GM12878 (cell line): ENCODE data around the gene C10orf67. TPM values are rescaled to one million over a fixed set of nuclear protein-coding genes. Genes with fewer than 3 reads are reported as not detected.

Experiments used
- ATAC-seq: fragments of 200-7000 bp; cut with Tn5 transposase; 3 replicates; pipeline ENCODE4 v1.9.1; 2020; ENCODE audit warnings: mild to moderate bottlenecking, moderate library complexity
- BruUV-seq: library from RNA; stranded (reverse); fragments of 400-500 nt; replicated peaks from 2 replicates; lab custom pipeline; 2021; lab: Mats Ljungman, UMichigan
- CTCF ChIA-PET: fragments of 300-600 bp; sonication (Branson Sonifier 250); formaldehyde crosslinking; extraction: SDS; loops from one replicate; lab custom pipeline; 2021; ENCODE audit warnings: inconsistent platforms; lab: Yijun Ruan, JAX
- POLR2A ChIA-PET: fragments of 350-600 bp; formaldehyde crosslinking; extraction: SDS; loops from one replicate; lab custom pipeline; 2021; ENCODE audit warnings: inconsistent platforms; lab: Charles Lee
- RAD21 ChIA-PET: fragments of 300-600 bp; sonication (Branson Sonifier 250); formaldehyde crosslinking; loops from one replicate; lab custom pipeline; 2023; ENCODE audit warnings: antibody characterized with exemption; ENCODE audit not compliant: unreplicated experiment; lab: Charles Lee
- SMC1A ChIA-PET: fragments of 300-600 bp; sonication (Branson Sonifier 250); formaldehyde crosslinking; loops from one replicate; lab custom pipeline; 2023; ENCODE audit not compliant: unreplicated experiment, uncharacterized antibody; lab: Charles Lee
- DNase-seq: peaks from one replicate; pipeline ENCODE4 v3.0.0-alpha.2; 2011; ENCODE audit warnings: low read depth, low spot score
- FAIRE-seq: peaks from 3 replicates; lab custom pipeline; 2011; peaks lifted over from hg19 to GRCh38; lab: Jason Lieb, UNC
- H2AFZ ChIP-seq: 2 replicates; pipeline ENCODE4 v1.6.0; 2011; ENCODE audit warnings: low read depth, low read length, control low read depth; ENCODE audit not compliant: control insufficient read depth
- H3K27ac ChIP-seq: 2 replicates; pipeline ENCODE4 v1.5.1; 2011; ENCODE audit warnings: control low read depth; ENCODE audit not compliant: control insufficient read depth, insufficient read depth
- H3K27me3 ChIP-seq, 2 experiments: replicated peaks in 1 of 2; 2 replicates each; pipeline versions ENCODE4 v1.6.0 to v1.6.1; 2011; ENCODE audit warnings: low read length in 1 of 2; ENCODE audit not compliant: control insufficient read depth in 2 of 2, insufficient read depth in 2 of 2
- H3K36me3 ChIP-seq, 2 experiments: 2 replicates each; pipeline ENCODE4 v1.5.1; 2011; ENCODE audit warnings: low read length in 1 of 2; ENCODE audit not compliant: control insufficient read depth in 2 of 2, insufficient read depth in 2 of 2
- H3K4me1 ChIP-seq: 2 replicates; pipeline ENCODE4 v1.6.1; 2011; ENCODE audit warnings: mild to moderate bottlenecking, low read length, moderate library complexity, mixed read lengths; ENCODE audit not compliant: control insufficient read depth, insufficient read depth
- H3K4me2 ChIP-seq: 2 replicates; pipeline ENCODE4 v1.6.0; 2011; ENCODE audit warnings: control low read depth; ENCODE audit not compliant: control insufficient read depth, insufficient read depth
- H3K4me3 ChIP-seq: fragments of 200-600 bp; sonication (generic); 2 replicates; pipeline ENCODE4 v1.5.1; 2016
- H3K79me2 ChIP-seq: 2 replicates; pipeline ENCODE4 v1.6.0; 2011; ENCODE audit warnings: low read length; ENCODE audit not compliant: control insufficient read depth, insufficient read depth
- H3K9ac ChIP-seq: 2 replicates; pipeline ENCODE4 v1.8.0; 2011; ENCODE audit warnings: low read length, control low read depth, mixed read lengths; ENCODE audit not compliant: control insufficient read depth, insufficient read depth
- H3K9me3 ChIP-seq: replicated peaks from 3 replicates; pipeline ENCODE4 v1.5.1; 2011; ENCODE audit warnings: mild to moderate bottlenecking, low read length; ENCODE audit not compliant: control insufficient read depth, insufficient read depth
- H4K20me1 ChIP-seq: 2 replicates; pipeline ENCODE4 v1.6.0; 2011; ENCODE audit not compliant: control insufficient read depth, insufficient read depth
- BRCA1 ChIP-seq: IDR thresholded peaks from 2 replicates; pipeline ENCODE4 v1.6.1; 2011; ENCODE audit warnings: low read depth, low read length, improper control_type of control experiment
- HDAC2 ChIP-seq: fragments of 200-600 bp; sonication (generic); IDR thresholded peaks from 2 replicates; pipeline ENCODE4 v1.6.1; 2017
- MXI1 ChIP-seq: fragments of 150-350 bp; IDR thresholded peaks from 2 replicates; pipeline ENCODE4 v1.6.1; 2011; ENCODE audit warnings: low read depth, mild to moderate bottlenecking, inconsistent platforms, low read length, improper control_type of control experiment
- MYB ChIP-seq: fragments of 150-350 bp; IDR thresholded peaks from 2 replicates; pipeline ENCODE4 v1.6.1; 2014; ENCODE audit warnings: mild to moderate bottlenecking, low read depth, low read length, borderline replicate concordance
- POLR2AphosphoS5 ChIP-seq: IDR thresholded peaks from 2 replicates; pipeline ENCODE4 v1.6.1; 2011; ENCODE audit warnings: mild to moderate bottlenecking, low read length, inconsistent platforms
- RFX5 ChIP-seq: IDR thresholded peaks from 2 replicates; pipeline ENCODE4 v1.6.1; 2011; ENCODE audit warnings: low read depth, low read length, improper control_type of control experiment
- RUNX3 ChIP-seq: IDR thresholded peaks from 2 replicates; pipeline ENCODE4 v1.6.1; 2012; ENCODE audit warnings: low read length, inconsistent platforms
- SREBF2 ChIP-seq: IDR thresholded peaks from 2 replicates; pipeline ENCODE4 v1.6.1; 2012; ENCODE audit warnings: mild to moderate bottlenecking, low read length
- WGBS: methylation state at CpG from one replicate; pipeline ENCODE4 v1.1.6; 2016; ENCODE audit warnings: low lambda C conversion rate; ENCODE audit not compliant: insufficient replicate concordance, insufficient coverage; ENCODE audit errors: missing lambda C conversion rate; 5-methylcytosine and 5-hydroxymethylcytosine counted together
- in situ Hi-C: fragments of 300-500 bp; cut with MboI; formaldehyde crosslinking; loops from 9 replicates; pipeline ENCODE4 v1.14.3; 2018; ENCODE audit warnings: mixed read lengths
- intact Hi-C: fragments of 100-400 bp; cut with micrococcal nuclease; formaldehyde crosslinking; loops from one replicate; pipeline ENCODE4 v1.14.2; 2022; ENCODE audit not compliant: unreplicated experiment
- polyA plus RNA-seq, 11 experiments: library from polyadenylated mRNA; depleted of rRNA in 4 of 11; unstranded in 6 of 11; stranded (reverse) in 5 of 11; fragments of >200 nt; fragmentation: Nextera tagmentation in 4 of 11; fragmentation: Illumina TruSeq in 1 of 11; extraction: Ambion mirVana in 4 of 11; extraction: Trizol in 1 of 11; gene quantifications; 1 replicate in 1 of 11; 2 replicates in 10 of 11; pipeline versions ENCODE4 v1.2.1 to v1.2.3, GENCODE V29; 2011 to 2016; ENCODE audit warnings: inconsistent platforms in 2 of 11, missing spikeins in 2 of 11, low read depth in 1 of 11
- total RNA-seq, 4 experiments: library from RNA; depleted of rRNA in 3 of 4; stranded (reverse); fragments of >200 nt in 3 of 4; fragmentation: Illumina TruSeq in 1 of 4; extraction: Trizol in 1 of 4; gene quantifications; 2 replicates each; pipeline versions ENCODE4 v1.2.1 to v1.2.3, GENCODE V29; 2013 to 2021
- TF ChIP-seq, protein P1 (sequence below): IDR thresholded peaks from 2 replicates; pipeline ENCODE4 v1.6.1; 2011; ENCODE audit warnings: low read depth, low read length, improper control_type of control experiment, borderline replicate concordance
- TF ChIP-seq, protein P2 (sequence below): IDR thresholded peaks from 2 replicates; pipeline ENCODE4 v1.6.1; 2011; ENCODE audit warnings: borderline replicate concordance, low read depth, mild to moderate bottlenecking, moderate library complexity, low read length; ENCODE audit not compliant: insufficient read depth, poor library complexity, severe bottlenecking
- TF ChIP-seq, protein P3 (sequence below): fragments of 450-650 bp; IDR thresholded peaks from 2 replicates; pipeline ENCODE4 v1.6.1; 2017; ENCODE audit warnings: mild to moderate bottlenecking, moderate library complexity

C10orf67 gene
- total and polyA plus RNA-seq, 10 of the 15 experiments (the other 5 are each of a cell fraction or from before 2014, with no cell fraction given) = 0.06 TPM; not detected in 9

DNA sequence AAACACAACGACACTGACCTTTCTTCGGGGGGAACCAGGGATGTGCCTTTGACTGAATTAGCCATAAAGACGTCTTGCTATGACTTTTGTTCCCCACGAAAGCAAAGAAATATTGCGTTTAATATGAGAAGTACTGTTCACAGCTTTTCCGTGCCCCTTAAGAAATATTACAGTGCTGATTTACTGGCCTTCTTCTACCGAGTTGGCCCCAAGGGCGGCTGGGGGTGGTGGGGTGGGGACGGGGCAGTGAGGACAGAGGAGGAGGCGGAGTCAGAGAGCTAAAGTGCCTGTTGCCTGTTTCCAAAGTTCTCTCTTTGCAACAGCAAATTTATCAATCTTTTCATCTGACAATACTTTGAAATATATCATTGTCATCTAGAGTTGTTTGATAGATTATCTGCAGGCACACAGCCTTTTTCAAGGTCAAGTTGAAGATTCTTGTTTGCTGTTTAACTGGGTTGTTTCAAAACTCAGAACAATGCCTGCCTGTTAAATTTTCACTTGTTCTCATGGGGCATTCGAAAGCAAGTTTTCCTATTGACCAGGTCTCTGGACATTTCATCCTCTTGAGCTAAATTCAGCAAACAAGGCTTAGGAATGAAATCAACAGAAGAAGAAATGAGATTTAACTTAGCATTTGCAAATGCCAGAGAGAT, 143.5 kb downstream of the C10orf67 start:
- WGBS = 5% methylated on average over 11 of the region's 11 CpGs
- ChIA-PET RAD21 (no interaction called here), CTCF (no interaction called here), SMC1A (no interaction called here), POLR2A (no interaction called here)
- BruUV-seq = no TSS peak
- H3K79me2 ChIP-seq = no peaks in the 10 kb centered on the region
- H3K27me3 ChIP-seq = peaks cover 3 to 4% of the 10 kb centered on the region in 2 experiments; a peak in 3 of 4 replicates
- H3K4me3 ChIP-seq = no peak overlapping the region
- no peak for ATAC-seq
- in situ Hi-C loops = no loop called here
- H3K27ac ChIP-seq = no peak overlapping the region
- no peak overlapping the region for H2AFZ ChIP-seq
- intact Hi-C loops = no loop called here
- no peaks in the 10 kb centered on the region for H3K4me1 ChIP-seq
- H3K4me2 ChIP-seq = no peak overlapping the region
- no peak for DNase-seq
- no peak for TF ChIP-seq SREBF2
- TF ChIP-seq, protein P1, sequence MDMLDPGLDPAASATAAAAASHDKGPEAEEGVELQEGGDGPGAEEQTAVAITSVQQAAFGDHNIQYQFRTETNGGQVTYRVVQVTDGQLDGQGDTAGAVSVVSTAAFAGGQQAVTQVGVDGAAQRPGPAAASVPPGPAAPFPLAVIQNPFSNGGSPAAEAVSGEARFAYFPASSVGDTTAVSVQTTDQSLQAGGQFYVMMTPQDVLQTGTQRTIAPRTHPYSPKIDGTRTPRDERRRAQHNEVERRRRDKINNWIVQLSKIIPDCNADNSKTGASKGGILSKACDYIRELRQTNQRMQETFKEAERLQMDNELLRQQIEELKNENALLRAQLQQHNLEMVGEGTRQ = no peak
- no peak for TF ChIP-seq RUNX3
- TF ChIP-seq HDAC2 = no peak
- TF ChIP-seq MXI1 = no peak
- TF ChIP-seq MYB = no peak
- H4K20me1 ChIP-seq = no peaks in the 10 kb centered on the region
- H3K9ac ChIP-seq = no peak overlapping the region
- no peaks in the 10 kb centered on the region for H3K9me3 ChIP-seq
- no peaks in the 10 kb centered on the region for H3K36me3 ChIP-seq
- FAIRE-seq = no peak

DNA sequence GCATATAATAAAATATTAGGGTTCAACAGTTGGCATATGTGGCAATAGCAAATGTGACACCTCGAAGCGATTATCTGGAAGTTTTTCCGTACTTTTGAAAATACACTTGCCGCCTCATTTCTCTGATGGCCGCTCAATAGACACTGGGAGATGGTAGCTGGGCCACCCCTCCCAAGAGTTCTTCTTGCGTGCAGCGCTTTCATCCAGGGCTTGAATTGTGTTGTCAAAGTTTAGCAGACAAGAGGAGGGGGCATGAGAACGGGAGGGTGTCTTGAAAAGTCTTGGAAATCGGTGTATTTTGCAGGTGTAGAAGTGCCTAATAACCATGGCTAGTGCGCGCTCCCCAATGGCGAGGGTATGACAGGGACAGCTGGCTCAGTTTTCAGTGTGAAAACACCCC, 144.0 kb downstream of the C10orf67 start:
- intact Hi-C loops (no loop called here), in situ Hi-C loops (no loop called here)
- no peak overlapping the region for H3K27ac ChIP-seq
- H3K36me3 ChIP-seq = no peaks in the 10 kb centered on the region
- FAIRE-seq = no peak
- no peak overlapping the region for H3K9ac ChIP-seq
- H4K20me1 ChIP-seq = no peaks in the 10 kb centered on the region
- no peak overlapping the region for H3K4me2 ChIP-seq
- RAD21 ChIA-PET = interaction anchor here (0.6 kb wide), 1 partner anchor 519 kb away, joined by 3 read pairs; no protein-coding TSS in a partner anchor
- peaks cover 3 to 4% of the 10 kb centered on the region in 2 experiments; a peak in 3 of 4 replicates for H3K27me3 ChIP-seq
- no peaks in the 10 kb centered on the region for H3K4me1 ChIP-seq
- H3K9me3 ChIP-seq = no peaks in the 10 kb centered on the region
- DNase-seq = no peak
- no peak for ATAC-seq
- CTCF ChIA-PET = no interaction called here
- H2AFZ ChIP-seq = no peak overlapping the region
- BruUV-seq = no TSS peak
- 8% methylated on average over 12 of the region's 12 CpGs for WGBS
- POLR2A ChIA-PET = no interaction called here
- no peaks in the 10 kb centered on the region for H3K79me2 ChIP-seq
- SMC1A ChIA-PET = no interaction called here
- no peak overlapping the region for H3K4me3 ChIP-seq
- TF ChIP-seq RFX5 (no peak), POLR2AphosphoS5 (no peak), RUNX3 (no peak), BRCA1 (no peak)
- TF ChIP-seq, protein P2, sequence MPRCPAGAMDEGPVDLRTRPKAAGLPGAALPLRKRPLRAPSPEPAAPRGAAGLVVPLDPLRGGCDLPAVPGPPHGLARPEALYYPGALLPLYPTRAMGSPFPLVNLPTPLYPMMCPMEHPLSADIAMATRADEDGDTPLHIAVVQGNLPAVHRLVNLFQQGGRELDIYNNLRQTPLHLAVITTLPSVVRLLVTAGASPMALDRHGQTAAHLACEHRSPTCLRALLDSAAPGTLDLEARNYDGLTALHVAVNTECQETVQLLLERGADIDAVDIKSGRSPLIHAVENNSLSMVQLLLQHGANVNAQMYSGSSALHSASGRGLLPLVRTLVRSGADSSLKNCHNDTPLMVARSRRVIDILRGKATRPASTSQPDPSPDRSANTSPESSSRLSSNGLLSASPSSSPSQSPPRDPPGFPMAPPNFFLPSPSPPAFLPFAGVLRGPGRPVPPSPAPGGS = no peak
- TF ChIP-seq, protein P3, sequence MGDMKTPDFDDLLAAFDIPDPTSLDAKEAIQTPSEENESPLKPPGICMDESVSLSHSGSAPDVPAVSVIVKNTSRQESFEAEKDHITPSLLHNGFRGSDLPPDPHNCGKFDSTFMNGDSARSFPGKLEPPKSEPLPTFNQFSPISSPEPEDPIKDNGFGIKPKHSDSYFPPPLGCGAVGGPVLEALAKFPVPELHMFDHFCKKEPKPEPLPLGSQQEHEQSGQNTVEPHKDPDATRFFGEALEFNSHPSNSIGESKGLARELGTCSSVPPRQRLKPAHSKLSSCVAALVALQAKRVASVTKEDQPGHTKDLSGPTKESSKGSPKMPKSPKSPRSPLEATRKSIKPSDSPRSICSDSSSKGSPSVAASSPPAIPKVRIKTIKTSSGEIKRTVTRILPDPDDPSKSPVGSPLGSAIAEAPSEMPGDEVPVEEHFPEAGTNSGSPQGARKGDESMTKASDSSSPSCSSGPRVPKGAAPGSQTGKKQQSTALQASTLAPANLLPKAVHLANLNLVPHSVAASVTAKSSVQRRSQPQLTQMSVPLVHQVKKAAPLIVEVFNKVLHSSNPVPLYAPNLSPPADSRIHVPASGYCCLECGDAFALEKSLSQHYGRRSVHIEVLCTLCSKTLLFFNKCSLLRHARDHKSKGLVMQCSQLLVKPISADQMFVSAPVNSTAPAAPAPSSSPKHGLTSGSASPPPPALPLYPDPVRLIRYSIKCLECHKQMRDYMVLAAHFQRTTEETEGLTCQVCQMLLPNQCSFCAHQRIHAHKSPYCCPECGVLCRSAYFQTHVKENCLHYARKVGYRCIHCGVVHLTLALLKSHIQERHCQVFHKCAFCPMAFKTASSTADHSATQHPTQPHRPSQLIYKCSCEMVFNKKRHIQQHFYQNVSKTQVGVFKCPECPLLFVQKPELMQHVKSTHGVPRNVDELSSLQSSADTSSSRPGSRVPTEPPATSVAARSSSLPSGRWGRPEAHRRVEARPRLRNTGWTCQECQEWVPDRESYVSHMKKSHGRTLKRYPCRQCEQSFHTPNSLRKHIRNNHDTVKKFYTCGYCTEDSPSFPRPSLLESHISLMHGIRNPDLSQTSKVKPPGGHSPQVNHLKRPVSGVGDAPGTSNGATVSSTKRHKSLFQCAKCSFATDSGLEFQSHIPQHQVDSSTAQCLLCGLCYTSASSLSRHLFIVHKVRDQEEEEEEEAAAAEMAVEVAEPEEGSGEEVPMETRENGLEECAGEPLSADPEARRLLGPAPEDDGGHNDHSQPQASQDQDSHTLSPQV = no peak
